ENCODE data around the gene FLT4. TPM values are rescaled to one million over a fixed set of nuclear protein-coding genes. Genes with fewer than 3 reads are reported as not detected.

The FLT4 gene
- polyA plus RNA-seq, 2 of the 4 experiments (the other 2 are of a cell fraction) = 2.0 to 2.6 TPM

- WGBS (ENCODE audit: missing lambda C conversion rate) = 73% methylated on average over 24 of the region's 36 CpGs
- no peak for TF ChIP-seq ZNF302 (CRISPR knock-in tag; IDR thresholded peaks at IDR 0.05)
- TF ChIP-seq ESRRA (IDR thresholded peaks at IDR 0.05; ENCODE audit: borderline replicate concordance, low read length) = no peak
- no peak for TF ChIP-seq SREBF2 (IDR thresholded peaks at IDR 0.05)
- TF ChIP-seq BHLHE40 (IDR thresholded peaks at IDR 0.05; ENCODE audit: low read depth, low read length) = no peak
- TF ChIP-seq RARB (CRISPR knock-in tag; IDR thresholded peaks at IDR 0.05) = no peak
- TF ChIP-seq E2F6 (IDR thresholded peaks at IDR 0.05; ENCODE audit: borderline replicate concordance, low read depth) = no peak
- TF ChIP-seq EHF (CRISPR knock-in tag; IDR thresholded peaks at IDR 0.05) = no peak
- no peak for TF ChIP-seq ELK1 (IDR thresholded peaks at IDR 0.05; ENCODE audit: low read depth, low read length)
- no peak for TF ChIP-seq NPAS2 (CRISPR knock-in tag; IDR thresholded peaks at IDR 0.05; ENCODE audit: borderline replicate concordance)
- no peak for TF ChIP-seq TFCP2L1 (CRISPR knock-in tag; IDR thresholded peaks at IDR 0.05)
- no peak for TF ChIP-seq CTCF (IDR thresholded peaks at IDR 0.05)
- no peak for TF ChIP-seq GATA3 (IDR thresholded peaks at IDR 0.05; ENCODE audit: borderline replicate concordance)
- Histone ChIP-seq H3K9me3 (no peaks in the 10 kb centered on the region), H3K4me1 (no peaks in the 10 kb centered on the region), H3K4me3 (no peak overlapping the region), H3K4me2 (no peak overlapping the region), H3K27ac (no peak overlapping the region)
- POLR2A ChIA-PET = no interaction called here
- ATAC-seq = no peak
- CTCF ChIA-PET = interaction anchor here (0.6 to 1.2 kb wide), 3 partner anchors 9 to 469 kb away, joined by 3 to 4 read pairs (median 4); no protein-coding TSS in a partner anchor
- no peak for FAIRE-seq
- DNase-seq (ENCODE audit: low read depth in 1 of 2, low spot score in 1 of 2) = no peak
Measured at GRCh38 chr5:180601591-180602480, 47.6 kb downstream of the FLT4 start.

- H3K4me1 ChIP-seq = no peaks in the 10 kb centered on the region
- FAIRE-seq = no peak
- H3K4me2 ChIP-seq = no peak overlapping the region
- 74% methylated on average over 12 of the region's 12 CpGs for WGBS (ENCODE audit: missing lambda C conversion rate)
- no peak for DNase-seq (ENCODE audit: low read depth in 1 of 2, low spot score in 1 of 2)
- TF ChIP-seq FOSL2 (IDR thresholded peaks at IDR 0.05) (no peak), FOSL2 (CRISPR knock-in tag; IDR thresholded peaks at IDR 0.05) (no peak), MAZ (IDR thresholded peaks at IDR 0.05; ENCODE audit: borderline replicate concordance, low read depth, low read length) (no peak), RNF2 (IDR thresholded peaks at IDR 0.05; ENCODE audit: borderline replicate concordance, low read depth) (no peak), RCOR1 (IDR thresholded peaks at IDR 0.05; ENCODE audit: low read depth, low read length) (no peak), MYC (IDR thresholded peaks at IDR 0.05; ENCODE audit: borderline replicate concordance, low read length) (no peak), HEYL (CRISPR knock-in tag; IDR thresholded peaks at IDR 0.05) (no peak), EHF (CRISPR knock-in tag; IDR thresholded peaks at IDR 0.05) (no peak), FOXS1 (CRISPR knock-in tag; IDR thresholded peaks at IDR 0.05) (no peak), TP53 (CRISPR knock-in tag; IDR thresholded peaks at IDR 0.05) (no peak), SMC3 (IDR thresholded peaks at IDR 0.05) (no peak), NFE2L2 (conservative IDR thresholded peaks at IDR 0.05; ENCODE audit: low read length) (no peak), CEBPB (IDR thresholded peaks at IDR 0.05) (no peak), ZNF302 (CRISPR knock-in tag; IDR thresholded peaks at IDR 0.05) (no peak)
- no peak overlapping the region for H3K27ac ChIP-seq
- no peak for ATAC-seq
- ChIA-PET POLR2A (no interaction called here), CTCF (interaction anchor here (0.6 to 1.0 kb wide), 2 partner anchors 7 to 146 kb away, joined by 3 read pairs; no protein-coding TSS in a partner anchor)
- no peak overlapping the region for H3K4me3 ChIP-seq
- H3K9me3 ChIP-seq = no peaks in the 10 kb centered on the region
Measured at GRCh38 chr5:180600554-180601041, 48.8 kb downstream of the FLT4 start.

Measured in A549 (cell line).